Erythroblast (primary cell): ENCODE data around the gene NPIPA1.
"Not testable (repeated sequence)": the region's sequence is repeated elsewhere in the genome, so short reads cannot be mapped to it uniquely, and the experiment has no call there.

Source experiments
- GATA1 ChIP-seq: IDR thresholded peaks from 2 replicates; pipeline ENCODE4 v1.6.1; 2011; ENCODE audit warnings: low read depth, mild to moderate bottlenecking, control low read depth, low read length, moderate library complexity
- POLR2A ChIP-seq: IDR thresholded peaks from 2 replicates; pipeline ENCODE4 v1.6.1; 2011; ENCODE audit warnings: mild to moderate bottlenecking, low read length

GRCh38 chr16:14910833-14911629 is 26.2 kb upstream of the NPIPA1 start:
- not testable (repeated sequence) for TF ChIP-seq POLR2A, GATA1
